Measurements from ENCODE around the gene RANBP6.

The RANBP6 gene

GRCh38 chr9:6007058-6007769 is 8.2 kb downstream of the RANBP6 start:
- DNase-seq (ENCODE audit: low spot score): peak; percentile 84

DNA sequence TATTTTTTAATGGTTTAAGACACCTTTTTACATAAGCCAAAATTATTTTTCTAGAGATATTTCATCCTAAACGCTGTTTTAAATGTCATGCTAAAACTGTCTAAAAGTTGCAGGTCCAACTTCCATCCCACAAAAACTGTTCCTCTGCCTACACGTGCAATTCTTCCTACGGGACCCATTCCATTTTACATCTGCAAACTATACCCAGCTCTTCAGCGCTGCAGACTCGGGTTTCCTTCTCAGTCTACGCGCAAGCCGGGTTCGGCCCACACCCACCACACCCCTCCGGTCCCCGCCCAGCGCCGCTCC is 8.7 kb downstream of the RANBP6 start:
- DNase-seq (ENCODE audit: low spot score): no peak

GRCh38 chr9:6000955-6001354 is 14.5 kb downstream of the RANBP6 start:
- DNase-seq (ENCODE audit: low spot score): no peak

DNA sequence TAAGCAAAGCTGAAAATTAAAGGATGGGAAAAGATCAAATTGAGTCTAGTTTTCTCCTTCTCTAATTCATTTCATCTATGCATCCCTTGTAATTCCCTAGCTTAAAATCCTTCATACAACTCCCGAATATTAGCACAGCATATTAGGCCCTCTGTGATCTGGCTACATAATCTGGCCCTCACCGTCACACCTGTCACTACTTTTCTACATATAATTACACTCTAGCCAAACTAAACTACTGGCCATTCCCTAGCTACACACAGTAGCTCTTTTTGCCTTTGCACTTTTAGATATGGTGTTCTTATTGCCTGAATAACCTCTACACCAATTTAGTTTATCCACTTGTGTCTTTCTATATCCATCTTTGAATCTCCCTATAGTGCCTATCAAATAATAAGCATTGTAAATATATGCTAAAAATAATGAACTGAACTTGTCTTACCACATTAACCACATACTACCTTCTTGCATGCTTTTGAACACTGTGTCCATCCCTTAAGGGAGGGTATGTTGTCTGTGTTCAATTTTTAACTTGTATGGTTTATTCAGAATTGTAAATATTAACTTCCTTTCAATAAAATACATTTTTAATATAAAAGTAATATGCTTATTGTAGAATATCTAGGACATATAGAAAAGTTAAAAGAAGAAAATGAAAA is 15.9 kb downstream of the RANBP6 start:
- no peak for DNase-seq (ENCODE audit: low spot score)

DNA sequence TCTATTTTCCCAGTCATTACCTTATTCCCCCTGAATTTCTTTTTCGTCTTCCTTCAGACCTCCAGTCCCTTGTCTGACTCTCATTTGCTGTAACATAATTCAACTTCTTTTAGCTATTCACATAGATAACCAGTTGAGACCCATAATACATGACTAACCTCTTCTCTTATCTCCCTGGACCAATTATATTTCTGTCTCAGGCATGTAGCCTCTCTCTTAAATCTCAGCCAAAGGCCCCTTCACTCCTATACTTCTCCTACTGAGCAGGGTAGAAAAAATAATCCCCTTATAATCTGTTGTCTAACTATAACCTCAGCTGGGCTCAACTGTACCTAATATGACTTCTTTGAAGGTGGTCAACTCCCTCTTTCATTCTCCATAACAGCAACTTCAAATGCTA is 20.9 kb downstream of the RANBP6 start:
- DNase-seq (ENCODE audit: low spot score): no peak

DNA sequence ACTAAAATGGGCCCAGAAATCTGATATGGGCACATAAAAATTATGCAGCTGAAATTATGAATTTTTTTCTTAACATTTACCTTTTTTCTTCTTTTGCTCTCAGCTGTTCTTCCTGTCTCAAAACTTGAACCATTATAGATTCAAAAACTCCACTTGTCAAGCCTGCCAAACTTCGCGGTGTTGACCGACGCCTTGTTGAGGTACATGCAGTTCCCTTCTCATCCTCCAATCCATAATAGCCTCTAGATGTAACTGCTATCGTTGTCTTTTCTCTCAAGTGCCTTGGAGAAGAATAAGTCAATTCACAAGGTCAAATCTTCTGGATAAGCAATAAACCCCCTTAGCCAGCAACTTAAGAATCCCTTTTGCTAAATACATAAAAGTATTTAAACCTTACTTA is 27.2 kb downstream of the RANBP6 start:
- DNase-seq (ENCODE audit: low spot score): no peak

- no peak for DNase-seq (ENCODE audit: low spot score)
These were observed 32.4 kb downstream of the RANBP6 start for GRCh38 chr9:5983042-5983441.

DNA sequence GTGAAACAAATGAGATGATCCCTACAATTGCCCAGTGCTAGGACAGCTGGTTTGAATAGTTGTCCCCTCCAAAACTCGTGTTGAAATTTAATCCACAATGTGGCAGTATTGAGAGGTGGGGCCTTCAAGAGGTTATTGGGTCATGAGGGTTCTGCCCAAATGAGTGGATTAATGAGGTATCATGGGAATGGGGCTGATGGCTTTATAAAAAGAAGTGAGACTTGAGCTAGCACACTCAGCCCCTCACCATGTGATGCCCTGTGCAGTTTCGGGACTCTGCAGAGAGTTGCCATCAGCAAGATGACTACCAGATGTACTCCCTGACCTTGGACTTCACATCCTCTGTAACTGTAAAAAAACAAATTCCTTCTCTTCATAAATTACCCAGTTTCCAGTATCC is 33.1 kb downstream of the RANBP6 start:
- no peak for DNase-seq (ENCODE audit: low spot score)

GRCh38 chr9:5978523-5978922 is 36.9 kb downstream of the RANBP6 start:
- no peak for DNase-seq (ENCODE audit: low spot score)

DNA sequence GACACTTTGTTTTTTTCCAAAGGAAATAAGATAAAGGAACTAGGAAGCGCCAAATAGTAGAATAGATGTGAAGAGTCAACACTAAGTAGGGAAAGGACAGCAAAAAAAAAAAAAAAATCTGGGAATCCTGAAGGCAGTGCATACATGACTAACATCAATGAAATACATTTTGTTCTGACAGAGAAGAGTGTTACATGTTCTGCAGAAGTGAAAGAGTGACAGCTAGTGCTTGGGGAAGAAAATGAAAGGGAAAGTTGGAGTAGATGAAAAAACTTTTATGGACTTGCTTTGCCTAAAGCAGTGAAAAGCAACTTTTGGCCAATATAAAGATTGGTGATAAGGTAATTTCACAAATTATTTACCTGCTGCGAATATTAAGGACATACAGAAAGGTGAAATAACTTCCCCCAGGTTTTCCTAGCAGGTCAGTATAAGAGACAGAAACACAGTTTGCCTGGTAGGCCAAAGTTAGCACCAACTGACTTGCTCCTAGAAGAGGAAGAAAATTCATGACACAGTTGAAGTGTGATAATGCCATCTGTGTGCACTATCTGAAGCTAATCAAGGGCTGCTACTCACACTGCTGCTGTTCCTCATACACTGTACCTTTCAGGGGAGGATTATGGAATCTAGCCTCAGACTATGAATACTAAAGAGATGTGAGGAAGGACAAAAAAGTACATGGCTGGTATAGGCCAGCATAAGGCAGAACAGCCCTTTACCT is 38.6 kb downstream of the RANBP6 start:
- no peak for DNase-seq (ENCODE audit: low spot score)

GRCh38 chr9:5971740-5972139 is 43.7 kb downstream of the RANBP6 start:
- DNase-seq (ENCODE audit: low spot score): peak; percentile 9

Data from LoVo (cell line).